LNCAP (cell line): ENCODE data around the gene BEX1.

Experiments used
- TF ChIP-seq, protein P1 (sequence below): fragments of 450-650 bp; IDR thresholded peaks from 2 replicates; pipeline ENCODE4 v1.5.1; 2017; ENCODE audit warnings: mild to moderate bottlenecking

The BEX1 gene

GRCh38 chrX:103081051-103081450 lies 17.1 kb upstream of the BEX1 start:
- TF ChIP-seq, protein P1, sequence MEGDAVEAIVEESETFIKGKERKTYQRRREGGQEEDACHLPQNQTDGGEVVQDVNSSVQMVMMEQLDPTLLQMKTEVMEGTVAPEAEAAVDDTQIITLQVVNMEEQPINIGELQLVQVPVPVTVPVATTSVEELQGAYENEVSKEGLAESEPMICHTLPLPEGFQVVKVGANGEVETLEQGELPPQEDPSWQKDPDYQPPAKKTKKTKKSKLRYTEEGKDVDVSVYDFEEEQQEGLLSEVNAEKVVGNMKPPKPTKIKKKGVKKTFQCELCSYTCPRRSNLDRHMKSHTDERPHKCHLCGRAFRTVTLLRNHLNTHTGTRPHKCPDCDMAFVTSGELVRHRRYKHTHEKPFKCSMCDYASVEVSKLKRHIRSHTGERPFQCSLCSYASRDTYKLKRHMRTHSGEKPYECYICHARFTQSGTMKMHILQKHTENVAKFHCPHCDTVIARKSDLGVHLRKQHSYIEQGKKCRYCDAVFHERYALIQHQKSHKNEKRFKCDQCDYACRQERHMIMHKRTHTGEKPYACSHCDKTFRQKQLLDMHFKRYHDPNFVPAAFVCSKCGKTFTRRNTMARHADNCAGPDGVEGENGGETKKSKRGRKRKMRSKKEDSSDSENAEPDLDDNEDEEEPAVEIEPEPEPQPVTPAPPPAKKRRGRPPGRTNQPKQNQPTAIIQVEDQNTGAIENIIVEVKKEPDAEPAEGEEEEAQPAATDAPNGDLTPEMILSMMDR, result no peak

DNA sequence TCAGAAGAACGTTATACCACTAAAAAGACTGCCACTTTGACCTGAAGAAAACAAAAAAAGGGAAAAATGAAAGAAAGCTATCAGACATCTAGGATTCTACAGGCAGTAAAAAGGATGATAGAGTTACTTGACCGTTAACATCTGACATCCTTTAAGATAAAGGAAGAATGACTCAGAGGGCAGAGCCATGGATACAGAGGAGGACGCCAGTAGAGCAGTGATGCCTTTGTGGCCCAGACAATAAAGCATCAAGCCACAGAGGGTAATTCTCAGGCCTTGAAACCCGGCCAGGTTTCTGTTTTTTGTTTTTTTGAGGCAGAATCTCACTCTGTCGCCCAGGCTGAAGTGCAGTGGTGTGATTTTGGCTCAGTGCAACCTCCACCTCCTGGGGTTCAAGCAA lies 9.5 kb upstream of the BEX1 start:
- TF ChIP-seq, protein P1, result no peak

DNA sequence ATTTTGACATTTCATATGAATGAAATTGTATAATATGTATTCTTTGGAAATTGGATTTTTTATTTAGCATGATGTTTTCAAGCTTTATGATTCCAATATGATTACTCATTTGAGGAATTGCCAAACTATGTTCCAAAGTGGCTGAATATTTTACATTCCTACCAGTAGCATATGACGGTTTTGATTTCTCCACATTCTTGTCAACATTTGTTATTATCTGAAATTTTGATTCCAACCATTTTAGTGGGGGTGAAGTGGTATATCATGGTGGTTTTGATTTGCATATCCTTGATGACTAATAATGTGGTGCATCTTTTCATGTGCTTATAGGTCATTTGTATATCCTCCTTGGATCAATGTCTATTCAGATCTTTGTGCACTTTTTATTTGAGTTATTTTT lies 2.6 kb upstream of the BEX1 start:
- TF ChIP-seq, protein P1, result no peak

- TF ChIP-seq, protein P1, result no peak
Measured at GRCh38 chrX:103063191-103063845, 653 bp downstream of the BEX1 start.

- TF ChIP-seq, protein P1, result no peak
Measured at GRCh38 chrX:103061486-103061885, 2.5 kb downstream of the BEX1 start.

DNA sequence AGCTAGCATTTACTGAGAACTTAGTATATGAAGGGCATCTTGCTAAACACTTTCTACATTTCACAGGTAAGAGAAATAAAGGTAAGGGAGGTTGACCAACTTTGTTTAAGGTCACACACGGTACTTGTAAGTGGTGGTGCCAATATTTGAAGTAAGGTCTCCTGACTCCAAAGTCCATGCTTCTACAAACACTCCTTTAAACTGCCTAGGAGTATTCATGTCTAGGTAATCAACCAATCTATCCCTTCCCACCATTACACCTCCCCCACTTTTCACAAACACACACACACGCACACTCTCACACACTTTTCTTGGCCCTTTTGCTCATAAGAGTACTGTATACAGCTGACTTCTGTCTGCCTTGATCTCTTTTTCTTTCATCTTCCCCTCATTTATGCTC lies 7.1 kb downstream of the BEX1 start:
- TF ChIP-seq, protein P1, result no peak

DNA sequence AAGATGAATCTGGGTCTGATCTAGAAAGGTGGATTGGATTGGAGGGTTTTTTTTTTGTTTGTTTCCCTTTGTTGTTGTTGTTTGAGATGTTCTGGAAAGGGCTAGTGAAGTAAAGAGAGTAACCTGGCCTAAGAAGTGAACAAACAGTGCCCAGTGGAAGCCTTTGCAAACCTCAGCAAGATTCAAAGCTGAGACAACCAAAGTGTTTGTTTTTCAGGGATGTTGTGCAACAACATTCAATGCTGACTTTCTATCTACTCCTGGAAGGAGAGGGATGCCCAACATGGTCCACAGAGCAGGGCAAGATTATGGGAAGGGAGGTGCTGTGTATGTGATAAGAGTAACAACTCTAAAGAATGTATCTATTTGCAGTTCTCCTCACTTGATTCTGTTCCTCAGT lies 11.3 kb downstream of the BEX1 start:
- TF ChIP-seq, protein P1, result no peak

- TF ChIP-seq, protein P1, result no peak
Measured at GRCh38 chrX:103051260-103051789, 12.6 kb downstream of the BEX1 start.
